ENCODE data around the gene TSHR.

DNA sequence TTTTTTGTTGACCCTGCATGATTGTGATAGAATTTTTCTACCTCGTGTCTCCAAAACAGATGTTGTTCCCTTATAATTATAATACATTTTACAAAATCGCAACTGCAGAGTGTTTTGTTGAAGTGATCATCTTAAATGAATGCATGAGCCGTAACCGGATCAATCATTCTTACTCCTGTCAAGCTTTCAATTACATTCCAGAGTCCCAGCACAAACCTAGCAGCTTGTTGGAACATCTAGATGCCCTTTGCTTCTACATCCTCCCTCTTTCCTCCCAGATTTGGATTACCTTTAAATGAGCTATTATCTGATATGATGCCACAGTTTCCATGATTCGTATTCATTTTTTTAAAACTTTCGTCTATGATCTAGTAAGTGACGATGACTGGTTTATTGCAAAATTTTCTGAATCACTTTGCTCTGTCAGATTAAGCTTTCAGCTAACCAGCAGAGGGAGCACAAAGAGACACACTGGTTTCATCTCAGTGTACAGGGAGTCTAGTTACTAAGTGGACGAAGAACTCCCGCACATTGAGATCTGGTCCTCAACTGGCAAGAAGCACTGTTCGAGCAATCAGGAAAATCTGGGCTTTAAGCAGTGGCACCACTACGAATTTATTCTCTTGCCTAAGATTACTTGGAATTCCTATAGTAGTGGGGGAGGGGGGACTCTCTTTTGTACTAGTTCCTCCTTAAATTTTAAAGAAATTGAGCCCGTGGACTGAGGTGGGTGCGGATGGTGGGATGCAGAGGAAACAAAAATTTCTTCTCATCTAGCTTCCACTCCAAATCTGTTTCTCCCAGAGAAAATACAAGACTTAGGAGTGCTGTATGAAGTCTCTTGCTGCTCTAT is 40.9 kb downstream of the TSHR start:
- no peak for TF ChIP-seq POLR2A (IDR thresholded peaks at IDR 0.05)
- TF ChIP-seq, protein P1, sequence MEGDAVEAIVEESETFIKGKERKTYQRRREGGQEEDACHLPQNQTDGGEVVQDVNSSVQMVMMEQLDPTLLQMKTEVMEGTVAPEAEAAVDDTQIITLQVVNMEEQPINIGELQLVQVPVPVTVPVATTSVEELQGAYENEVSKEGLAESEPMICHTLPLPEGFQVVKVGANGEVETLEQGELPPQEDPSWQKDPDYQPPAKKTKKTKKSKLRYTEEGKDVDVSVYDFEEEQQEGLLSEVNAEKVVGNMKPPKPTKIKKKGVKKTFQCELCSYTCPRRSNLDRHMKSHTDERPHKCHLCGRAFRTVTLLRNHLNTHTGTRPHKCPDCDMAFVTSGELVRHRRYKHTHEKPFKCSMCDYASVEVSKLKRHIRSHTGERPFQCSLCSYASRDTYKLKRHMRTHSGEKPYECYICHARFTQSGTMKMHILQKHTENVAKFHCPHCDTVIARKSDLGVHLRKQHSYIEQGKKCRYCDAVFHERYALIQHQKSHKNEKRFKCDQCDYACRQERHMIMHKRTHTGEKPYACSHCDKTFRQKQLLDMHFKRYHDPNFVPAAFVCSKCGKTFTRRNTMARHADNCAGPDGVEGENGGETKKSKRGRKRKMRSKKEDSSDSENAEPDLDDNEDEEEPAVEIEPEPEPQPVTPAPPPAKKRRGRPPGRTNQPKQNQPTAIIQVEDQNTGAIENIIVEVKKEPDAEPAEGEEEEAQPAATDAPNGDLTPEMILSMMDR (IDR thresholded peaks at IDR 0.05): peak in 3 of 4 experiments; percentile 48 to 77 (median 75)
